Measurements from ENCODE around the gene SLC27A5.
"Not testable (repeated sequence)": the region's sequence is repeated elsewhere in the genome, so short reads cannot be mapped to it uniquely, and the experiment has no call there.

Gene SLC27A5

GRCh38 chr19:58550362-58551122, 38.8 kb upstream of the SLC27A5 start:
- no peak for DNase-seq

- no peak for DNase-seq
Observed at GRCh38 chr19:58549664-58550361, 38.0 kb upstream of the SLC27A5 start.

GRCh38 chr19:58548859-58549663, 37.3 kb upstream of the SLC27A5 start:
- DNase-seq: no peak

DNA sequence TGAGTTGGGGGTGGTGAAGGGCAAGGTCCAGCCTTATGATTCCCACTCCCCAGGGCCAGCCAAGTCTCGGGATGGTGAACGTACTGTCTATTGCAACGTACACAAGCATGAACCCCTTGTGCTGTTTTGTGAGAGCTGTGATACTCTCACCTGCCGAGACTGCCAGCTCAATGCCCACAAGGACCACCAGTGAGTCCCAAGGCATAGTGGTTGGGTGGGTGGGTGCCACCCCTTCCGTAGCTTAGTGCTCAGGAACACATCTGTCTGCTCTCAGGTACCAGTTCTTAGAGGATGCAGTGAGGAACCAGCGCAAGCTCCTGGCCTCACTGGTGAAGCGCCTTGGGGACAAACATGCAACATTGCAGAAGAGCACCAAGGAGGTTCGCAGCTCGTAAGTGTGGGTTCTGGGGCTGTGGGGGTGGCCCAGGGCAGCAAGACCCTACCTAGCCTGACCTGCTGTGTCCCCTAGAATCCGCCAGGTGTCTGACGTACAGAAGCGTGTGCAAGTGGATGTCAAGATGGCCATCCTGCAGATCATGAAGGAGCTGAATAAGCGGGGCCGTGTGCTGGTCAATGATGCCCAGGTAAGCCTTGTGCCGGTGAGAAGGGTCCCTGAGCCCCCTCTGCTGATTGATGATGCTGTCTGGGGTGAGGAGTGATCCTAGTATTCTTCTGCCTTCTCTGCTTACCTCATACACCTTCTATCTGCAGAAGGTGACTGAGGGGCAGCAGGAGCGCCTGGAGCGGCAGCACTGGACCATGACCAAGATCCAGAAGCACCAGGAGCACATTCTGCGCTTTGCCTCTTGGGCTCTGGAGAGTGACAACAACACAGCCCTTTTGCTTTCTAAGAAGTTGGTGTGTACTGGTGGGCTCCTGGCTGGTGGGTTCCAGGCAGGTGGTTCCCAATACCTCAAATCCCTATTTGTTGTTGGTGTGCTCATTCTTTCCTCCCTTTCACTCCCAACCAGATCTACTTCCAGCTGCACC, 35.8 kb upstream of the SLC27A5 start:
- DNase-seq: no peak

DNA sequence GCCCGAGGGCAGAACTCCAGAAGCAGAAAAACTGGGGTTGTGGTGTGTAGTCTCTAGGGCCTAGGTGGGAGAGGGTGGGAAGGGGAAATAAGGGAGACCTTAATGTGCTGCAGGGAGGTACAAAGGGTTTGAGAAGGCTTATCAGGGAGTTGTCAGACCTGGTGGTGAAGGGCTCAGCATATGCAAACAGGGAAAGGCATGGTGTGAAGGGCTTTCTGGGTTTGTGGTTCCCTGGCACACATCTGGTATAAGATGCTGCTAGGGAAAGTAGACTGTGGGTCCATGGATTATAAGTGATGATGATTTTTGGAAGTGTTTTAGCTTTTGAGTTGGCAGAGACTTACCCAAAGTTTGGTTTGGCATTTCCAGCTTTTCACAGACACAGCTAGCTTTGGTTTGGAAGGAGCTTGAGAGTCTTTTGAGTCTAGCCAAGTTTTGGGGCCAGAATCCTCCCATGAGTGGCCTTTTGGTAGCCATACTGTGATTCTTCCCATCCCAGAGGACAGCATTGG, 34.3 kb upstream of the SLC27A5 start:
- no peak for DNase-seq

DNA sequence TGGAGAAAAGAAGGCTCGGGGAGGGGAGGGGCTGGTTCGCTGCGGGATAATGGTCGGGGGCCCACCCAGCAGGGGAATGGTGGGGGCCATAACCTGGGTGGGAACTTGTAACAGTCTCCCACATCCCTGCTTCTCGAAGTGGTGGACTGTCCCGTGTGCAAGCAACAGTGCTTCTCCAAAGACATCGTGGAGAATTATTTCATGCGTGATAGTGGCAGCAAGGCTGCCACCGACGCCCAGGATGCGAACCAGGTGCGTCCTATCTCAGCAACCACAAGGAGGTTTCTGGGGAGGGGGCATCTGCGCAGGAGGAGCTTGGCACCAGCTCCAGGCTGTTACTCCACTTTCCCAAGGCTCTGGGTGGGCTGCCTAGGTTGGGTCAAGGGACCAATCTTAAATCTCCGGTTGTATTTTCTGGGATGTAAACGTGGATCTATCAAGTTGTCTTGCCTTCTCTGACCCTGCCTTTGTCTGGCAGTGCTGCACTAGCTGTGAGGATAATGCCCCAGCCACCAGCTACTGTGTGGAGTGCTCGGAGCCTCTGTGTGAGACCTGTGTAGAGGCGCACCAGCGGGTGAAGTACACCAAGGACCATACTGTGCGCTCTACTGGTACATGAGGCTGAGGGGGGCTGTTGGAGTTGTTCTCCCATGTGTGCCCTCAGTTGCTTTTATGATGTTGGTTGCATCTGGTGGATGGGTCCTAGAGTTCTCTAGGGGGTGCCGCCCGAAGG, 33.7 kb upstream of the SLC27A5 start:
- DNase-seq: no peak

DNA sequence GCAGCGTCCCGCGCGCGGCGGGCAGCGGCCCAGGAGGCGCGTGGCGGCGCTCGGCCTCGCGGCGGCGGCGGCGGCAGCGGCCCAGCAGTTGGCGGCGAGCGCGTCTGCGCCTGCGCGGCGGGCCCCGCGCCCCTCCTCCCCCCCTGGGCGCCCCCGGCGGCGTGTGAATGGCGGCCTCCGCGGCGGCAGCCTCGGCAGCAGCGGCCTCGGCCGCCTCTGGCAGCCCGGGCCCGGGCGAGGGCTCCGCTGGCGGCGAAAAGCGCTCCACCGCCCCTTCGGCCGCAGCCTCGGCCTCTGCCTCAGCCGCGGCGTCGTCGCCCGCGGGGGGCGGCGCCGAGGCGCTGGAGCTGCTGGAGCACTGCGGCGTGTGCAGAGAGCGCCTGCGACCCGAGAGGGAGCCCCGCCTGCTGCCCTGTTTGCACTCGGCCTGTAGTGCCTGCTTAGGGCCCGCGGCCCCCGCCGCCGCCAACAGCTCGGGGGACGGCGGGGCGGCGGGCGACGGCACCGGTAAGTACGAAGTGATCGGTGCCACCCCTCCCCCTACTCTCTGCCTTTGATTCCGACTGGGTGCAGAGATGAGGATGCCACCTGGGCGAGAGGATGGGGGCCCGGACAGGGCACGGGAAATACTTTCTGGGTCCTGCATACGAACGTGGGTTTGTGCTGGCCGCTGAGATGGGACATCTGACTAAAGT, 32.9 kb upstream of the SLC27A5 start:
- peak; percentile 82 for DNase-seq

GRCh38 chr19:58543826-58544590, 32.2 kb upstream of the SLC27A5 start, which contains the start of gene TRIM28:
Gene TRIM28 (plus strand): TSS chr19:58544064. CDS start chr19:58544758, 694 bp downstream.
- peak; percentile 100 for DNase-seq

DNA sequence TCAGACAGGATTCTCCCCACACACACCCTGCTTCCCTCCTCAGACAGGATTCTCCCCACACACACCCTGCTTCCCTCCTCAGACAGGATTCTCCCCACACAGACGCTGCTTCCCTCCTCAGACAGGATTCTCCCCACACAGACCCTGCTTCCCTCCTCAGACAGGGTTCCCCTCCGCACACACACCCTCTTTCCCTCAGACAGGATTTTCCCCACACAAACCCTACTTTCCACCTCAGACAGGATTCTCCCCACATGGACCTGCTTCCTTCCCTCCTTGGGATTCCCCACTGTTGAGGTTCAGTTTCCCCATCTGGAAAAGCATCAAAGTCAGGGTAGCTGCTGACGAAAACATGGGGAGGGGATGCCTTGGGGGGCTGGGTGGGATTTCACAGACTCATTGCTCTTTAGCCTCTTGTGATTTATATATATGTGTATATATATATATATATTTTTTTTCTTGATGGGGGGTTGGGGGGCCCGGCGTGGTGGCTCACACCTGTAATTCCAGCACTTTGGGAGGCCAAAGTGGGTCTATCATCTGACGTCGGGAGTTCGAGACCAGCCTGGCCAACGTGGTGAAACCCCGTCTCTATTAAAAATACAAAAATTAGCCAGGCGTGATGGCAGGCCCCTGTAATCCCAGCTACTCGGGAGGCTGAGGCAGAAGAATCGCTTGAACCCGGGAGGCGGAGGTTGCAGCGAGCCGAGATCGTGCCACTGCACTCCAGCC, 31.0 kb upstream of the SLC27A5 start:
- not testable (repeated sequence) for DNase-seq

- DNase-seq: not testable (repeated sequence)
Observed at GRCh38 chr19:58539169-58539559, 27.4 kb upstream of the SLC27A5 start.

GRCh38 chr19:58538257-58539168, 26.7 kb upstream of the SLC27A5 start:
- peak; percentile 51 for DNase-seq

DNA sequence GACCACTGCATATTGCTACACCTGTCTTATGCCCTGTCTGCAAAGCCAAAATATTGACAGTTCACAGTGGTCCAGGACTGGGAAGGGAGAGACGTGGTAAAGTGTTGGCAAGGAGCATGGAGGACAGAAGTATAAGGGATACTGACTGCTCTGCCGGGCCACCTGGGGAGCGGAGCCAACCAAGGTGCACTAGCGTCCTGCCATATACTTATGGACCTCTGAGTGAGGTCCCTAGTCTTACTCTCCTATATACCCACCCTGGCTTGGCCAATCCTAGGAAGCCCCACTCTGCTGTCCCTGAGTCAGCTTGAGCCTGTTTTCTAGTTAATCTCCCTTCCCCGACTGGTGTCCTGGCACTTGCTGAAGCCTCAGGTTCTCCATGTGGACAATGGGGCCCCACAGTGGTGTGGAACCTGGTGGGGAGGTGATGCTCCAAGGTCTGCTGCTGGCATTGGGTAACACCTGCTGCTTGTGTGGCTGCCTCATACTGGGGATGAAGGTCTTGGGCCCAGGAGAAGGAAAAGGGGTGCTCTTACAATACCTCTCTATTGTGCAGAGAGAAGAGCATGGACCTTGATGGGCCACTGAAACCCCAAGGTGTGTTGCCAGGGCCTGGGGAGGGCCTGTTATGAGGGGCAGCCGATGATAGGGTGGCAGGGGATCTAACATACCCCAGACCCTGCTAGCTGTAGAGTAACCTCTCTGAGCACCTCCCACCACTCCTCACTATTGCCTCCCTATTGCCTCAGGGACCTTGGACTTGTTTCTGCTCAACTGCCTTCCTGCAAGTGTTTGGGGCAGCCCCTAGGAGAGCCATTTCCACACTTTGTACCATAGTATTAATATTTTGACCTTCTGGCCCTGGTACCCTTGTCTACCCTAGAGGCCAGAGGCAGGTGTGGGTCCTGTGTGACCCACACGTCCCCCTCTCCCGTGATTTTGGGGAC, 25.3 kb upstream of the SLC27A5 start:
- no peak for DNase-seq

DNA sequence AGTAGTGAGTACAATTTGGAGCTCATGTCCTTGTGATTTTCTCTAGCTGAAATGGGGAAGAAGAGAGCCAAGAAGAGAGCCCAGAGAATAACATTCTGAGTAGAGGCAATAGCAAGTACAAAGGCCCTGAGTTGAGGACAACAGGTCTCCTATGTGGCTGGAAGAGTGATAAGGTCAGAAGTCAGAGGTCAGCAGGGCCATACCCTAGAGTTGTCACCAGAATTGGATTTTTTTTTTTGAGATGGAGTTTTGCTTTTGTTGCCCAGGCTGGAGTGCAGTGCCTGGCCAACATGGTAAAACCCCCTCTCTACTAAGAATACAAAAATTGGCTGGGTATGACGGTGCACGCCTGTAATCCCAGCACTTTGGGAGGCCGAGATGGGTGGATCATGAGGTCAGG, 24.1 kb upstream of the SLC27A5 start:
- DNase-seq: no peak

DNA sequence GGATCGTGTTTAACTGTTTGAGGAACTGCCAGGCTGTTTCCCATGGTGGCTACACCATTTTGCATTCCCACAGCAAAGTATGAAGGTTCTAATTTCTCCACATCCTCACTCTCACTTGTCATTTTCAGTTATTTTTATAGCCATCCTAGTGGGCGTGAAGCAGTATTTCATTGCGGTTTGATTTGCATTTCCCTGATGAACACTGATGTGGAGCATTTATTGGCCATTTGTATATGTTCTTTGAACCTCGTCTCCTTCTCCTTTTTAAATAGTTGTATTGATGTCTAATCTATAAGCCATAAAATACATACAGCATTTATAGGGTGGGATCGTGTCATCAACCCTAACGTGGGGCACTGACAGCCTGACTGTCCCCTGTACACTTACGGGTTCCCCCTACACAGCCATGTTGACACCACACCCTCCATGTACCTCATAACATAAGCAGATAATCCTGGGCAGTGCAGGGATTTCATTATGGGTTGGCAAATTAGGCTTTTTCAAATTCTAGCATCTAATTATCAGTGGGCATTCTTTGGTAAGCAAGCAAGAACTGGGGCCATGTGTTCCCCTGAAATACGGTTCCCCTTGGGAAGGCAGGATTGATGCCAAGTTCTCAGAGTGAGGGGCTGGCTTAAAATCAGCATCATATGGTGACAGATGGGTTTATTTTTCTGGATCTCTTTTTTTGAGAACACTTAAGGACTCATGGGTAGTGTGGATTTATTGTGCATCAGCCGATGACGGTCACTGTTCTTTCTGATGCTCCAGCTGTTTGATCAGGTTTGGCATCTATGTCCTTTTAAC, 19.4 kb upstream of the SLC27A5 start:
- no peak for DNase-seq

- DNase-seq: no peak
Observed at GRCh38 chr19:58529405-58529804, 17.6 kb upstream of the SLC27A5 start.

DNA sequence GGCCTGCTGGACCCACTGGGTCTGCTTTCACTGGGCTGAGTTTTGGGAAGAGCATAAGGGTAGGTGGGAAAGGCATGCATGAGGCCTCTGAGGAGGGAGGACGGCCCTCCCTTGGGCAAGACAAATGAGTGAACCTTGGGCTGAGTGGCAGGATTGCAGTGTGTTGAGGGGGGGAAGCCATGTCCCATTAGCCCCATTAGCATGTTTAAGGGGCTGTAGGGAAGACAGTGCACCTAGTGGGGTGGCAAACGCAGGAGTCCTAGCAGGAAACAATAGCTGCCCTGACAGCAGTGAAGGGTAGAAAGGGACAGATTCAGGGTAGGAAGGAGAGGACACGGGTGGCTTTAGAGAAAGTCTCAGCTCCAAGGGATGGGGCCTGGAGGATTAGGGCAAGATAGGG, 10.9 kb upstream of the SLC27A5 start:
- no peak for DNase-seq
